Liver (tissue), 9 donors: Measurements from ENCODE around the gene DUSP1. TPM values are rescaled to one million over a fixed set of nuclear protein-coding genes. Genes with fewer than 3 reads are reported as not detected.
A peak's percentile ranks its signal among the peaks of the same experiment; 100 is the strongest.

ENCODE experiments used
- DNase-seq: peaks from one replicate; pipeline ENCODE4 v3.0.0-alpha.2; 2017; ENCODE audit warnings: low spot score
- H3K27ac ChIP-seq, 2 donors: one replicate each; pipeline ENCODE4 v1.7.0; 2013; ENCODE audit warnings: inconsistent platforms in 2 of 2, low read length in 2 of 2, control low read depth in 1 of 2, low read depth in 1 of 2, mild to moderate bottlenecking in 1 of 2
- H3K27me3 ChIP-seq, 4 donors: one replicate each; pipeline versions ENCODE4 v1.6.1 to v1.7.0; 2013; ENCODE audit warnings: low read length in 3 of 4, inconsistent platforms in 1 of 4, mild to moderate bottlenecking in 1 of 4, moderate library complexity in 1 of 4; ENCODE audit not compliant: control insufficient read depth in 4 of 4, insufficient read depth in 4 of 4
- H3K36me3 ChIP-seq, 4 donors: one replicate each; pipeline versions ENCODE4 v1.6.1 to v1.7.0; 2013; ENCODE audit warnings: low read length in 3 of 4, mild to moderate bottlenecking in 3 of 4, low read depth in 1 of 4, moderate library complexity in 1 of 4; ENCODE audit not compliant: control insufficient read depth in 4 of 4, insufficient read depth in 3 of 4
- H3K4me1 ChIP-seq, 4 donors: one replicate each; pipeline versions ENCODE4 v1.6.1 to v1.7.0; 2013; ENCODE audit warnings: low read length in 3 of 4, mild to moderate bottlenecking in 3 of 4, moderate library complexity in 1 of 4; ENCODE audit not compliant: control insufficient read depth in 4 of 4, insufficient read depth in 4 of 4
- H3K4me3 ChIP-seq, 3 donors: one replicate each; pipeline versions ENCODE4 v1.6.1 to v1.7.0; 2013; ENCODE audit warnings: low read length in 3 of 3, control low read depth in 1 of 3, low read depth in 1 of 3, mild to moderate bottlenecking in 1 of 3
- H3K9ac ChIP-seq, 2 donors: one replicate each; pipeline ENCODE4 v1.7.0; 2013; ENCODE audit warnings: low read length in 2 of 2, mild to moderate bottlenecking in 2 of 2, moderate library complexity in 2 of 2, control low read depth in 1 of 2, low read depth in 1 of 2
- H3K9me3 ChIP-seq, 4 donors: one replicate each; pipeline versions ENCODE4 v1.6.1 to v1.7.0; 2013; ENCODE audit warnings: low read length in 3 of 4; ENCODE audit not compliant: control insufficient read depth in 4 of 4
- EGR1 ChIP-seq, 2 donors: IDR thresholded peaks; 2 replicates each; pipeline ENCODE4 v1.6.1; 2016 to 2018; ENCODE audit warnings: antibody characterized with exemption in 2 of 2, low read depth in 2 of 2
- FOXA1 ChIP-seq: IDR thresholded peaks from 2 replicates; pipeline ENCODE4 v1.6.1; 2016; ENCODE audit warnings: antibody characterized with exemption
- FOXA2 ChIP-seq: IDR thresholded peaks from 2 replicates; pipeline ENCODE4 v1.6.1; 2016; ENCODE audit warnings: antibody characterized with exemption
- GABPA ChIP-seq, 2 donors: IDR thresholded peaks in 1 of 2; conservative IDR thresholded peaks in 1 of 2; 2 replicates each; pipeline ENCODE4 v1.6.1; 2016; ENCODE audit warnings: antibody characterized with exemption in 2 of 2, mild to moderate bottlenecking in 1 of 2, moderate library complexity in 1 of 2
- HNF4G ChIP-seq: IDR thresholded peaks from 2 replicates; pipeline ENCODE4 v1.6.1; 2016; ENCODE audit warnings: antibody characterized with exemption
- JUND ChIP-seq, 2 donors: IDR thresholded peaks; 2 replicates each; pipeline ENCODE4 v1.6.1; 2016; ENCODE audit warnings: antibody characterized with exemption in 2 of 2
- NR2F2 ChIP-seq: IDR thresholded peaks from 2 replicates; pipeline ENCODE4 v1.6.1; 2016; ENCODE audit warnings: antibody characterized with exemption
- RAD21 ChIP-seq, 2 donors: IDR thresholded peaks; 2 replicates each; pipeline ENCODE4 v1.6.1; 2016; ENCODE audit warnings: antibody characterized with exemption in 2 of 2, mild to moderate bottlenecking in 2 of 2
- RXRA ChIP-seq, 2 donors: IDR thresholded peaks; 2 replicates each; pipeline ENCODE4 v1.6.1; 2017 to 2018; ENCODE audit warnings: antibody characterized with exemption in 2 of 2, mild to moderate bottlenecking in 1 of 2
- TAF1 ChIP-seq: conservative IDR thresholded peaks from 2 replicates; pipeline ENCODE4 v1.6.1; 2016; ENCODE audit warnings: antibody characterized with exemption, mild to moderate bottlenecking
- WGBS: extraction: QIAGEN DNeasy Blood & Tissue Kit; methylation state at CpG from one replicate; pipeline ENCODE4 v1.1.7; 2013; 5-methylcytosine and 5-hydroxymethylcytosine counted together
- polyA plus RNA-seq, 2 donors: library from polyadenylated mRNA; stranded (reverse) in 1 of 2; unstranded in 1 of 2; fragments of 200-250 nt in 1 of 2; fragments of >200 nt in 1 of 2; fragmentation: Nextera tagmentation in 1 of 2; extraction: Ambion mirVana in 1 of 2; gene quantifications; one replicate each; pipeline versions ENCODE4 v1.2.1 to v1.2.3, GENCODE V29; 2013 to 2015
- total RNA-seq, 2 donors: library from RNA; depleted of rRNA; stranded (reverse); fragments of >200 nt; gene quantifications; one replicate each; pipeline ENCODE4 v1.2.3, GENCODE V29; 2014
- TF ChIP-seq, protein P1 (sequence below): IDR thresholded peaks from 2 replicates; pipeline ENCODE4 v1.6.1; 2016; ENCODE audit warnings: antibody characterized with exemption
- TF ChIP-seq, protein P2 (sequence below): IDR thresholded peaks from 2 replicates; pipeline ENCODE4 v1.6.1; 2016; ENCODE audit warnings: antibody characterized with exemption
- TF ChIP-seq, protein P3 (sequence below): IDR thresholded peaks from 2 replicates; pipeline ENCODE4 v1.6.1; 2016; ENCODE audit warnings: antibody characterized with exemption, mild to moderate bottlenecking
- TF ChIP-seq, protein P4 (sequence below): fragments of 150-350 bp; IDR thresholded peaks from 2 replicates; pipeline ENCODE4 v1.5.1; 2017; ENCODE audit warnings: improper control_type of control experiment, low read depth, low read length; ENCODE audit not compliant: missing input control
- donor health status: healthy.
- donor health status: healthy.
- donor health status: healthy.
- donor health status: healthy.
- donor health status: healthy.

Gene DUSP1
- total and polyA plus RNA-seq, 4 donors = 53.2 to 237 (median 110) TPM

DNA sequence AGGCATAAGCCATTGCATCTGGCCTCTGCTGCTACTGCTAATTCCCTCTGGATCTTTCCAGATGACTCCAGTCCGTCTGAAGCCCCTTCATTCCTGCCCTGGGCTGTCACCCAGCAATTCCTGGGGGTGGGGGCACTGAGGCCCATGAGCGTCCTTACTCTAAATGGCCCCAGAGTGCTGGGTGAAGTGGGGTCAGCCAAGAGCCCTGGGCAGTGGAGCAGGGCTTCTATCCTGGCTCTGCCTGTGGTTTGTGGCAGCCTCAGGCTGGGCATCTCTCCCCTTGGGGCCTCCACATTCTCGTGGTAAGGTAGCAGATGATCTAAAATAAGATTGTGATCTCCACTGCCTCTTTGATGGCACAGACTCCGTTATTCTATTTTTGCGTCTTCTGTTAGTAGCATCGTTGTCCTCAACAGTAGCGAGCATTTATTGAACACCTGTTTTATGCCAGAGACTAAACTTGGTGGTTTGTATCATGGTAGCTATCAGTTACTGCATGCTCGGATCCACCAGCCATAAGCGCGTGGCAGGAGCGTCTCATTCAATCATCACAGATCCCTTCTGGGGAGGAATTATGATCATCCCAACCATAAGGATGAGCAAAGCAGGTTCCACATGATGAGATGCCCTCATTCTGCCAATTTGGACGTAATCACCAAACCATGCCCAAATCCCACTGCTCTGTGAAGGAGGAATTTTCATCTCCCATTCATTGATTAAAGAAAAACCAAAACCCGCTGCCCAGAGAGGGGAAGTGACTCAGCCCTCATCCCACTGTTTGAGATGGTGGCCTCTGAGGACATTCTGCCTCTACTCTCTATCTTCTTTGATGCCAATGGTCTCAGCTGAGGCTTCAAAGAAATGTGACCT, 21.9 kb upstream of the DUSP1 start:
- Histone ChIP-seq H3K27me3 (no peaks in the 10 kb centered on the region), H3K9me3 (no peaks in the 10 kb centered on the region), H3K27ac (peak overlapping the region in 1 of 2 donors; percentile 44), H3K4me3 (no peak overlapping the region), H3K36me3 (no peaks in the 10 kb centered on the region), H3K9ac (no peak overlapping the region), H3K4me1 (peaks cover 6 to 24% (median 18%) of the 10 kb centered on the region in 4 donors)
- 90% methylated on average over 13 of the region's 13 CpGs for WGBS
- DNase-seq = no peak
- TF ChIP-seq EGR1 (IDR thresholded peaks at IDR 0.05; ENCODE audit: low read depth in 2 of 2) (no peak), TAF1 (no peak)

DNA sequence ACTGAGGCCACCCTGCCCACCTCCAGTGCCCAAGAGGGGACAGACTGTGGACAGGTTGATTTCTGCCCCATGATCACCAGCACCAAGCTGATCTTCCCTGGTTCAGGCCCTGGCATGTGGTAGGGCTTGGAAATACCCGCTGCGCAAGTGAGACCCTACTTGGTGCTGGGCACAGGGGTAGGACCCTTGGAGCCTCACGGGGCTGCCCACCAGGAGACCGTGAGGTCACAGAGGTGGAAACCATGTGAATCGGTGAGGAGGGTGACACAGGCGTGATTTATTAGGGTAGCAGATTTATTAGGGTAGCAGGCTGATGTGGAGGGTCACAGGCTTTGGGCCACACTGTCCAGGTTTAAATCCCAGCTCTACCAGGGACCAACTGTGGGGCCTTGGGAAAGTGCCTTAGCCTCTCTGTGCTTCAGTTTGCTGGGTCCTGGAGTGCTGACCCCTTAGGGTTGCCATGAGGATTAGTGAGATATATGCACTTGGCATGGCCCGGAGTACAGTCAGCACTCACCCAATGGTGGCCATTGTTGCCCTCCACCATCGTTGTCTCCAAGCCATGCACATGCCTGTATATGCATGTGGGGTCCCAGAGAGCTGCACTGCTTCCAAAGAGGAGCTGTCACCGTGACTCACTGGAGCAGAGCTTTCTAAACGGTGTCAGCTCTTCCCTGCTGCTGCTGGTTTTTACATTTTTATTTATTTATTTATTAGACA, 20.9 kb upstream of the DUSP1 start:
- Histone ChIP-seq H3K27me3 (no peaks in the 10 kb centered on the region), H3K4me1 (peaks cover 6 to 27% (median 16%) of the 10 kb centered on the region in 4 donors), H3K36me3 (no peaks in the 10 kb centered on the region), H3K4me3 (no peak overlapping the region), H3K9ac (no peak overlapping the region), H3K9me3 (no peaks in the 10 kb centered on the region), H3K27ac (no peak overlapping the region)
- TF ChIP-seq JUND (IDR thresholded peaks at IDR 0.05) = no peak
- TF ChIP-seq EGR1 (IDR thresholded peaks at IDR 0.05; ENCODE audit: low read depth in 2 of 2) = no peak
- TF ChIP-seq NR2F2 = no peak
- TF ChIP-seq, protein P1, sequence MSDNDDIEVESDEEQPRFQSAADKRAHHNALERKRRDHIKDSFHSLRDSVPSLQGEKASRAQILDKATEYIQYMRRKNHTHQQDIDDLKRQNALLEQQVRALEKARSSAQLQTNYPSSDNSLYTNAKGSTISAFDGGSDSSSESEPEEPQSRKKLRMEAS = no peak
- TF ChIP-seq RAD21 (IDR thresholded peaks at IDR 0.05) = no peak
- TF ChIP-seq FOXA2 = no peak
- TF ChIP-seq, protein P2, sequence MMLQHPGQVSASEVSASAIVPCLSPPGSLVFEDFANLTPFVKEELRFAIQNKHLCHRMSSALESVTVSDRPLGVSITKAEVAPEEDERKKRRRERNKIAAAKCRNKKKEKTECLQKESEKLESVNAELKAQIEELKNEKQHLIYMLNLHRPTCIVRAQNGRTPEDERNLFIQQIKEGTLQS = no peak
- TF ChIP-seq TAF1 = no peak
- TF ChIP-seq GABPA (IDR thresholded peaks at IDR 0.05 in 1 of 2, conservative IDR thresholded peaks at IDR 0.05 in 1 of 2) = no peak
- no peak for TF ChIP-seq HNF4G
- TF ChIP-seq, protein P3, sequence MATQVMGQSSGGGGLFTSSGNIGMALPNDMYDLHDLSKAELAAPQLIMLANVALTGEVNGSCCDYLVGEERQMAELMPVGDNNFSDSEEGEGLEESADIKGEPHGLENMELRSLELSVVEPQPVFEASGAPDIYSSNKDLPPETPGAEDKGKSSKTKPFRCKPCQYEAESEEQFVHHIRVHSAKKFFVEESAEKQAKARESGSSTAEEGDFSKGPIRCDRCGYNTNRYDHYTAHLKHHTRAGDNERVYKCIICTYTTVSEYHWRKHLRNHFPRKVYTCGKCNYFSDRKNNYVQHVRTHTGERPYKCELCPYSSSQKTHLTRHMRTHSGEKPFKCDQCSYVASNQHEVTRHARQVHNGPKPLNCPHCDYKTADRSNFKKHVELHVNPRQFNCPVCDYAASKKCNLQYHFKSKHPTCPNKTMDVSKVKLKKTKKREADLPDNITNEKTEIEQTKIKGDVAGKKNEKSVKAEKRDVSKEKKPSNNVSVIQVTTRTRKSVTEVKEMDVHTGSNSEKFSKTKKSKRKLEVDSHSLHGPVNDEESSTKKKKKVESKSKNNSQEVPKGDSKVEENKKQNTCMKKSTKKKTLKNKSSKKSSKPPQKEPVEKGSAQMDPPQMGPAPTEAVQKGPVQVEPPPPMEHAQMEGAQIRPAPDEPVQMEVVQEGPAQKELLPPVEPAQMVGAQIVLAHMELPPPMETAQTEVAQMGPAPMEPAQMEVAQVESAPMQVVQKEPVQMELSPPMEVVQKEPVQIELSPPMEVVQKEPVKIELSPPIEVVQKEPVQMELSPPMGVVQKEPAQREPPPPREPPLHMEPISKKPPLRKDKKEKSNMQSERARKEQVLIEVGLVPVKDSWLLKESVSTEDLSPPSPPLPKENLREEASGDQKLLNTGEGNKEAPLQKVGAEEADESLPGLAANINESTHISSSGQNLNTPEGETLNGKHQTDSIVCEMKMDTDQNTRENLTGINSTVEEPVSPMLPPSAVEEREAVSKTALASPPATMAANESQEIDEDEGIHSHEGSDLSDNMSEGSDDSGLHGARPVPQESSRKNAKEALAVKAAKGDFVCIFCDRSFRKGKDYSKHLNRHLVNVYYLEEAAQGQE = no peak
- TF ChIP-seq RXRA (IDR thresholded peaks at IDR 0.05) = no peak
- 97% methylated on average over 10 of the region's 10 CpGs for WGBS
- no peak for DNase-seq

DNA sequence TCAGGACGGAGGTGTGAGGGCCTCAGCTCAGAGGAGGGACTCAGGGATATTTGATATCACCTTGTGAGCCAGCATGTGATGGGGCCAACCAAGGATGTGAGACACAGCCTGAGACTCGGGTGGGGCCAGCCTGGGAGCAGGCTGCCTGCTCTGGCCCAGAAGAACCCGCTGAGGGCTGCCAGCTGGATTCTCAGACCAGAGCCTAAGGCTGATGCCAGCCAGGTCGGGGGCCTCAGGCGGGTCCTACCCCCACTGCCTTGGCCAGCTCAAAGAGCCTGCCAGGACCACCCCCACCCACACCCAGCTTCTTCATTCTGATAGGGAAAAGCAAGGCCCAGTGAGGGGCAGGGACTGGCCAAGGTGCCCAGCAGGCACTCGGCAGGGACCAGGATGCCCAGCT, 20.3 kb upstream of the DUSP1 start:
- Histone ChIP-seq H3K27ac (no peak overlapping the region), H3K36me3 (no peaks in the 10 kb centered on the region), H3K27me3 (no peaks in the 10 kb centered on the region), H3K4me1 (peaks cover 9 to 33% (median 18%) of the 10 kb centered on the region in 4 donors), H3K4me3 (no peak overlapping the region), H3K9ac (no peak overlapping the region), H3K9me3 (no peaks in the 10 kb centered on the region)
- TF ChIP-seq JUND (IDR thresholded peaks at IDR 0.05) (no peak), GABPA (IDR thresholded peaks at IDR 0.05 in 1 of 2, conservative IDR thresholded peaks at IDR 0.05 in 1 of 2) (no peak), HNF4G (no peak), NR2F2 (no peak), RXRA (IDR thresholded peaks at IDR 0.05) (no peak), TAF1 (no peak), RAD21 (IDR thresholded peaks at IDR 0.05) (no peak), FOXA1 (no peak)
- TF ChIP-seq, protein P4, sequence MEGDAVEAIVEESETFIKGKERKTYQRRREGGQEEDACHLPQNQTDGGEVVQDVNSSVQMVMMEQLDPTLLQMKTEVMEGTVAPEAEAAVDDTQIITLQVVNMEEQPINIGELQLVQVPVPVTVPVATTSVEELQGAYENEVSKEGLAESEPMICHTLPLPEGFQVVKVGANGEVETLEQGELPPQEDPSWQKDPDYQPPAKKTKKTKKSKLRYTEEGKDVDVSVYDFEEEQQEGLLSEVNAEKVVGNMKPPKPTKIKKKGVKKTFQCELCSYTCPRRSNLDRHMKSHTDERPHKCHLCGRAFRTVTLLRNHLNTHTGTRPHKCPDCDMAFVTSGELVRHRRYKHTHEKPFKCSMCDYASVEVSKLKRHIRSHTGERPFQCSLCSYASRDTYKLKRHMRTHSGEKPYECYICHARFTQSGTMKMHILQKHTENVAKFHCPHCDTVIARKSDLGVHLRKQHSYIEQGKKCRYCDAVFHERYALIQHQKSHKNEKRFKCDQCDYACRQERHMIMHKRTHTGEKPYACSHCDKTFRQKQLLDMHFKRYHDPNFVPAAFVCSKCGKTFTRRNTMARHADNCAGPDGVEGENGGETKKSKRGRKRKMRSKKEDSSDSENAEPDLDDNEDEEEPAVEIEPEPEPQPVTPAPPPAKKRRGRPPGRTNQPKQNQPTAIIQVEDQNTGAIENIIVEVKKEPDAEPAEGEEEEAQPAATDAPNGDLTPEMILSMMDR = no peak
- DNase-seq = no peak
- 90% methylated on average over 6 of the region's 6 CpGs for WGBS
